Sigmoid colon (tissue), 4 donors: ENCODE measurements around the gene ATOX1.

Experiments
- CTCF ChIP-seq, 4 experiments: fragments of 450-650 bp in 3 of 4; fragments of 200-600 bp in 1 of 4; IDR thresholded peaks; one replicate each; pipeline ENCODE4 v1.5.1; 2016 to 2019; ENCODE audit warnings: antibody characterized with exemption in 4 of 4, mild to moderate bottlenecking in 3 of 4, moderate library complexity in 2 of 4
- EP300 ChIP-seq, 4 donors: sonication (generic); formaldehyde crosslinking; IDR thresholded peaks; one replicate each; pipeline ENCODE4 v1.6.1; 2017; ENCODE audit warnings: antibody characterized with exemption in 4 of 4
- POLR2A ChIP-seq, 2 donors: fragments of 450-650 bp; IDR thresholded peaks; one replicate each; pipeline ENCODE4 v1.6.1; 2016; ENCODE audit warnings: antibody characterized with exemption in 2 of 2, mild to moderate bottlenecking in 2 of 2, moderate library complexity in 2 of 2
- POLR2AphosphoS5 ChIP-seq, 4 donors: sonication (generic); formaldehyde crosslinking; IDR thresholded peaks; one replicate each; pipeline ENCODE4 v1.6.1; 2017; ENCODE audit warnings: antibody characterized with exemption in 4 of 4

GRCh38 chr5:151720215-151720614, 38.2 kb downstream of the ATOX1 start:
- TF ChIP-seq CTCF (IDR thresholded peaks at IDR 0.05) = no peak
- no peak for TF ChIP-seq EP300 (IDR thresholded peaks at IDR 0.05)
- TF ChIP-seq POLR2A (IDR thresholded peaks at IDR 0.05) = no peak
- no peak for TF ChIP-seq POLR2AphosphoS5 (IDR thresholded peaks at IDR 0.05)
